H9 (cell line): ENCODE measurements around the gene RGPD3. TPM values are rescaled to one million over a fixed set of nuclear protein-coding genes. Genes with fewer than 3 reads are reported as not detected.

Experiments used
- DNase-seq: peaks from one replicate; pipeline ENCODE4 v3.0.0-alpha.2; 2017
- H2AFZ ChIP-seq: one replicate; pipeline ENCODE4 v1.6.1; 2013; ENCODE audit warnings: mild to moderate bottlenecking, low read length, control low read depth, moderate library complexity
- H2AK5ac ChIP-seq: 2 replicates; pipeline ENCODE4 v1.6.1; 2013; ENCODE audit warnings: low read length, control low read depth, mixed read lengths; ENCODE audit not compliant: insufficient read length
- H2BK120ac ChIP-seq: one replicate; pipeline ENCODE4 v1.6.1; 2013; ENCODE audit warnings: low read depth, mild to moderate bottlenecking, low read length, control low read depth, inconsistent platforms; ENCODE audit not compliant: poor library complexity, severe bottlenecking
- H2BK12ac ChIP-seq: 2 replicates; pipeline ENCODE4 v1.6.1; 2013; ENCODE audit warnings: low read length, control low read depth, mixed read lengths, low read depth; ENCODE audit not compliant: insufficient read length
- H2BK15ac ChIP-seq: 2 replicates; pipeline ENCODE4 v1.6.1; 2013; ENCODE audit warnings: low read depth, low read length, control low read depth
- H2BK20ac ChIP-seq: one replicate; pipeline ENCODE4 v1.6.1; 2013; ENCODE audit warnings: low read depth, mild to moderate bottlenecking, low read length, control low read depth, inconsistent platforms; ENCODE audit not compliant: poor library complexity, severe bottlenecking
- H2BK5ac ChIP-seq: 2 replicates; pipeline ENCODE4 v1.6.1; 2013; ENCODE audit warnings: low read length, control low read depth, mixed read lengths; ENCODE audit not compliant: insufficient read length
- H3K14ac ChIP-seq: 2 replicates; pipeline ENCODE4 v1.6.1; 2013; ENCODE audit warnings: low read length, control low read depth; ENCODE audit not compliant: insufficient read depth
- H3K18ac ChIP-seq: 2 replicates; pipeline ENCODE4 v1.6.1; 2013; ENCODE audit warnings: low read depth, mild to moderate bottlenecking, mixed read lengths, low read length, control low read depth; ENCODE audit not compliant: insufficient read length
- H3K23ac ChIP-seq: 2 replicates; pipeline ENCODE4 v1.6.1; 2013; ENCODE audit warnings: low read length, control low read depth, mixed read lengths, low read depth; ENCODE audit not compliant: insufficient read length
- H3K23me2 ChIP-seq: 2 replicates; pipeline ENCODE4 v1.6.1; 2013; ENCODE audit warnings: low read depth, mild to moderate bottlenecking, mixed read lengths, low read length, control low read depth; ENCODE audit not compliant: insufficient read length, poor library complexity, severe bottlenecking
- H3K27ac ChIP-seq: 2 replicates; pipeline ENCODE4 v1.5.1; 2013; ENCODE audit warnings: low read length, control low read depth, mixed read lengths, low read depth; ENCODE audit not compliant: insufficient read length
- H3K27me3 ChIP-seq: 2 replicates; pipeline ENCODE4 v1.6.1; 2013; ENCODE audit warnings: low read length, control low read depth, inconsistent platforms; ENCODE audit not compliant: insufficient read depth
- H3K4ac ChIP-seq: 2 replicates; pipeline ENCODE4 v1.6.1; 2013; ENCODE audit warnings: low read depth, mild to moderate bottlenecking, control low read depth, inconsistent platforms, low read length, moderate library complexity
- H3K4me1 ChIP-seq: 2 replicates; pipeline ENCODE4 v1.6.1; 2013; ENCODE audit warnings: low read length, control low read depth, inconsistent platforms; ENCODE audit not compliant: insufficient read depth
- H3K4me2 ChIP-seq: 2 replicates; pipeline ENCODE4 v1.6.1; 2013; ENCODE audit warnings: low read length, control low read depth, mixed read lengths; ENCODE audit not compliant: insufficient read length, insufficient read depth
- H3K56ac ChIP-seq: 2 replicates; pipeline ENCODE4 v1.6.1; 2013; ENCODE audit warnings: low read depth, mild to moderate bottlenecking, mixed read lengths, low read length, control low read depth; ENCODE audit not compliant: insufficient read length
- H3K79me1 ChIP-seq: 2 replicates; pipeline ENCODE4 v1.6.1; 2013; ENCODE audit warnings: low read depth, mild to moderate bottlenecking, moderate library complexity, low read length, control low read depth, inconsistent platforms; ENCODE audit not compliant: insufficient read depth, poor library complexity, severe bottlenecking
- H3K79me2 ChIP-seq: 2 replicates; pipeline ENCODE4 v1.6.1; 2013; ENCODE audit warnings: low read length, control low read depth, inconsistent platforms; ENCODE audit not compliant: insufficient read depth
- H3K9ac ChIP-seq: 2 replicates; pipeline ENCODE4 v1.6.1; 2013; ENCODE audit warnings: low read length, control low read depth, mixed read lengths; ENCODE audit not compliant: insufficient read length; ENCODE audit errors: extremely low read depth
- H3K9me3 ChIP-seq: one replicate; pipeline ENCODE4 v1.6.1; 2013; ENCODE audit warnings: low read depth, low read length, inconsistent platforms; ENCODE audit not compliant: control insufficient read depth
- H3T11ph ChIP-seq: one replicate; pipeline ENCODE4 v1.6.1; 2013; ENCODE audit warnings: mild to moderate bottlenecking, low read length, control low read depth, inconsistent platforms
- H4K20me1 ChIP-seq: one replicate; pipeline ENCODE4 v1.6.1; 2013; ENCODE audit not compliant: control insufficient read depth, insufficient read length, insufficient read depth
- H4K5ac ChIP-seq: 2 replicates; pipeline ENCODE4 v1.6.1; 2013; ENCODE audit warnings: low read depth, mild to moderate bottlenecking, mixed read lengths, low read length, control low read depth; ENCODE audit not compliant: insufficient read length
- H4K8ac ChIP-seq: replicated peaks from 2 replicates; pipeline ENCODE4 v1.6.1; 2013; ENCODE audit warnings: low read length, control low read depth, mixed read lengths, low read depth; ENCODE audit not compliant: insufficient read length
- H4K91ac ChIP-seq: 2 replicates; pipeline ENCODE4 v1.6.1; 2013; ENCODE audit warnings: low read depth, mild to moderate bottlenecking, moderate library complexity, mixed read lengths, low read length, control low read depth; ENCODE audit not compliant: insufficient read length
- H3K27ac Mint-ChIP-seq, 3 experiments: 2 replicates in 2 of 3; 3 replicates in 1 of 3; pipeline ENCODE4 v1.8.0; 2020 to 2021; ENCODE audit warnings: mixed read lengths in 3 of 3, mild to moderate bottlenecking in 1 of 3, moderate library complexity in 1 of 3
- H3K27me3 Mint-ChIP-seq: 2 replicates; pipeline ENCODE4 v1.8.0; 2021; ENCODE audit warnings: low read depth, mild to moderate bottlenecking, moderate library complexity, mixed read lengths
- H3K36me3 Mint-ChIP-seq, 3 experiments: 2 replicates in 2 of 3; 3 replicates in 1 of 3; pipeline ENCODE4 v1.8.0; 2020 to 2021; ENCODE audit warnings: low read depth in 3 of 3, mixed read lengths in 3 of 3; ENCODE audit not compliant: insufficient read depth in 1 of 3
- H3K4me1 Mint-ChIP-seq, 2 experiments: 2 replicates each; pipeline ENCODE4 v1.8.0; 2020; ENCODE audit warnings: mixed read lengths in 2 of 2
- H3K4me3 Mint-ChIP-seq, 2 experiments: 2 replicates in 1 of 2; 3 replicates in 1 of 2; pipeline ENCODE4 v1.8.0; 2020 to 2021; ENCODE audit warnings: mild to moderate bottlenecking in 2 of 2, mixed read lengths in 2 of 2, moderate library complexity in 1 of 2
- H3K9me3 Mint-ChIP-seq, 2 experiments: 2 replicates in 1 of 2; 3 replicates in 1 of 2; pipeline ENCODE4 v1.8.0; 2020; ENCODE audit warnings: mild to moderate bottlenecking in 2 of 2, mixed read lengths in 2 of 2, moderate library complexity in 1 of 2
- CTCF ChIP-seq: fragments of 200-600 bp; sonication (generic); conservative IDR thresholded peaks from 3 replicates; pipeline ENCODE4 v1.8.0; 2021; ENCODE audit warnings: antibody characterized with exemption, mild to moderate bottlenecking
- WGBS: extraction: QIAGEN DNeasy Blood & Tissue Kit; methylation state at CpG from one replicate; pipeline ENCODE4 v1.1.7; 2013; ENCODE audit warnings: missing lambda C conversion rate, low lambda C conversion rate, mixed read lengths; ENCODE audit not compliant: insufficient read length; ENCODE audit errors: extremely low coverage; 5-methylcytosine and 5-hydroxymethylcytosine counted together
- total RNA-seq: library from RNA; stranded (reverse); gene quantifications from 2 replicates; pipeline ENCODE4 v1.2.1, GENCODE V29; 2021

Gene RGPD3
- total RNA-seq, 1 experiment from 2014 or later, result 0.15 TPM

- no peak overlapping the region for H2AFZ ChIP-seq
- no peaks in the 10 kb centered on the region for H3K9me3 ChIP-seq
- Mint-ChIP-seq H3K4me1 (no peaks in the 10 kb centered on the region), H3K27ac (no peak overlapping the region), H3K4me3 (no peak overlapping the region), H3K27me3 (peaks cover 2% of the 10 kb centered on the region; the same call in 1 of the 2 replicates), H3K36me3 (no peaks in the 10 kb centered on the region), H3K9me3 (peaks cover 1 to 2% of the 10 kb centered on the region in 2 experiments; a peak in 2 of 5 replicates)
- H3K18ac ChIP-seq, result no peak overlapping the region
- no peaks in the 10 kb centered on the region for H3K27me3 ChIP-seq
- H3T11ph ChIP-seq, result no peak overlapping the region
- no peaks in the 10 kb centered on the region for H3K79me1 ChIP-seq
- H3K4me2 ChIP-seq, result no peak overlapping the region
- H2BK5ac ChIP-seq, result no peak overlapping the region
- no peak overlapping the region for H4K5ac ChIP-seq
- no peak overlapping the region for H3K4ac ChIP-seq
- no peak overlapping the region for H2BK20ac ChIP-seq
- TF ChIP-seq CTCF, result no peak
- H3K27ac ChIP-seq, result no peak overlapping the region
- WGBS, result no CpG with 5 or more reads among the region's 11 CpGs
- no peak overlapping the region for H4K8ac ChIP-seq
- no peak overlapping the region for H2AK5ac ChIP-seq
- H3K9ac ChIP-seq, result no peak overlapping the region
- H2BK12ac ChIP-seq, result no peak overlapping the region
- H3K79me2 ChIP-seq, result no peaks in the 10 kb centered on the region
- no peak overlapping the region for H4K91ac ChIP-seq
- no peak overlapping the region for H3K14ac ChIP-seq
- no peak overlapping the region for H2BK120ac ChIP-seq
- no peak overlapping the region for H3K56ac ChIP-seq
- no peak for DNase-seq
- no peaks in the 10 kb centered on the region for H3K4me1 ChIP-seq
- no peaks in the 10 kb centered on the region for H3K23me2 ChIP-seq
- no peak overlapping the region for H3K23ac ChIP-seq
- H2BK15ac ChIP-seq, result no peak overlapping the region
- no peaks in the 10 kb centered on the region for H4K20me1 ChIP-seq
These were observed 49.1 kb upstream of the RGPD3 start for GRCh38 chr2:106517329-106517728.
